GM23248 (cell line): Measurements from ENCODE around the gene SELENOS. TPM values are rescaled to one million over a fixed set of nuclear protein-coding genes. Genes with fewer than 3 reads are reported as not detected.

Source experiments
- DNase-seq: peaks from one replicate; pipeline ENCODE4 v3.0.0-alpha.2; 2015
- H2AFZ ChIP-seq: fragments of 200-600 bp; sonication (generic); 2 replicates; pipeline ENCODE4 v1.6.1; 2016; ENCODE audit warnings: antibody characterized with exemption
- H3F3A ChIP-seq: fragments of 200-600 bp; sonication (generic); 2 replicates; pipeline ENCODE4 v1.6.1; 2016; ENCODE audit warnings: mild to moderate bottlenecking, antibody characterized with exemption, mixed run types; ENCODE audit not compliant: insufficient read depth
- H3K27ac ChIP-seq: fragments of 200-600 bp; sonication (generic); 2 replicates; pipeline ENCODE4 v1.5.1; 2016; ENCODE audit warnings: mild to moderate bottlenecking
- H3K27me3 ChIP-seq: fragments of 200-600 bp; sonication (generic); replicated peaks from 2 replicates; pipeline ENCODE4 v1.6.1; 2016; ENCODE audit warnings: mild to moderate bottlenecking; ENCODE audit not compliant: insufficient read depth
- H3K36me3 ChIP-seq: fragments of 200-600 bp; sonication (generic); 2 replicates; pipeline ENCODE4 v1.6.1; 2016; ENCODE audit warnings: low read depth, mild to moderate bottlenecking
- H3K4me1 ChIP-seq: fragments of 200-600 bp; sonication (generic); 2 replicates; pipeline ENCODE4 v1.6.1; 2016; ENCODE audit warnings: mild to moderate bottlenecking; ENCODE audit not compliant: insufficient read depth
- H3K4me2 ChIP-seq: fragments of 200-600 bp; sonication (generic); one replicate; pipeline ENCODE4 v1.6.1; 2016; ENCODE audit warnings: mild to moderate bottlenecking; ENCODE audit not compliant: unreplicated experiment
- H3K4me3 ChIP-seq: fragments of 200-600 bp; sonication (generic); 2 replicates; pipeline ENCODE4 v1.5.1; 2016; ENCODE audit warnings: mild to moderate bottlenecking
- H3K79me2 ChIP-seq: fragments of 200-600 bp; sonication (generic); 2 replicates; pipeline ENCODE4 v1.6.1; 2016; ENCODE audit warnings: mild to moderate bottlenecking; ENCODE audit not compliant: insufficient read depth
- H3K9ac ChIP-seq: fragments of 200-600 bp; sonication (generic); 2 replicates; pipeline ENCODE4 v1.6.1; 2016; ENCODE audit warnings: mild to moderate bottlenecking
- H3K9me2 ChIP-seq: fragments of 200-600 bp; sonication (generic); 2 replicates; pipeline ENCODE4 v1.6.1; 2016; ENCODE audit warnings: mixed run types, mild to moderate bottlenecking, moderate library complexity; ENCODE audit not compliant: insufficient read depth
- H3K9me3 ChIP-seq: fragments of 200-600 bp; sonication (generic); one replicate; pipeline ENCODE4 v1.6.1; 2017; ENCODE audit warnings: low read depth
- H4K20me1 ChIP-seq: fragments of 200-600 bp; sonication (generic); 2 replicates; pipeline ENCODE4 v1.6.0; 2016; ENCODE audit not compliant: insufficient read depth
- EZH2 ChIP-seq: fragments of 200-600 bp; sonication (generic); IDR thresholded peaks from 2 replicates; pipeline ENCODE4 v1.6.1; 2018; ENCODE audit warnings: antibody characterized with exemption, mild to moderate bottlenecking; ENCODE audit not compliant: insufficient read depth, poor library complexity, severe bottlenecking
- EZH2phosphoT487 ChIP-seq: fragments of 200-600 bp; sonication (generic); IDR thresholded peaks from 2 replicates; pipeline ENCODE4 v1.6.1; 2018; ENCODE audit warnings: antibody characterized with exemption, moderate library complexity, mild to moderate bottlenecking, low read depth; ENCODE audit not compliant: insufficient read depth
- WGBS, 2 experiments: methylation state at CpG; one replicate each; pipeline ENCODE4 v1.1.6; 2015 to 2017; ENCODE audit warnings: low lambda C conversion rate in 2 of 2, low coverage in 1 of 2; ENCODE audit errors: missing lambda C conversion rate in 2 of 2; 5-methylcytosine and 5-hydroxymethylcytosine counted together
- in situ Hi-C: fragments of 300-500 bp; cut with MboI; formaldehyde crosslinking; loops from 2 replicates; pipeline ENCODE4 v1.15.0; 2020
- polyA plus RNA-seq: library from polyadenylated mRNA; unstranded; fragments of >200 nt; fragmentation: Nextera tagmentation; extraction: Ambion mirVana; gene quantifications from 2 replicates; pipeline ENCODE4 v1.2.1, GENCODE V29; 2016
- total RNA-seq: library from RNA; depleted of rRNA; stranded (reverse); fragments of >200 nt; shearing (Covaris generic); gene quantifications from 2 replicates; pipeline ENCODE4 v1.2.3, GENCODE V29; 2014

Gene SELENOS
- total and polyA plus RNA-seq, 2 experiments from 2014 or later, result 98.7 to 142 TPM

DNA sequence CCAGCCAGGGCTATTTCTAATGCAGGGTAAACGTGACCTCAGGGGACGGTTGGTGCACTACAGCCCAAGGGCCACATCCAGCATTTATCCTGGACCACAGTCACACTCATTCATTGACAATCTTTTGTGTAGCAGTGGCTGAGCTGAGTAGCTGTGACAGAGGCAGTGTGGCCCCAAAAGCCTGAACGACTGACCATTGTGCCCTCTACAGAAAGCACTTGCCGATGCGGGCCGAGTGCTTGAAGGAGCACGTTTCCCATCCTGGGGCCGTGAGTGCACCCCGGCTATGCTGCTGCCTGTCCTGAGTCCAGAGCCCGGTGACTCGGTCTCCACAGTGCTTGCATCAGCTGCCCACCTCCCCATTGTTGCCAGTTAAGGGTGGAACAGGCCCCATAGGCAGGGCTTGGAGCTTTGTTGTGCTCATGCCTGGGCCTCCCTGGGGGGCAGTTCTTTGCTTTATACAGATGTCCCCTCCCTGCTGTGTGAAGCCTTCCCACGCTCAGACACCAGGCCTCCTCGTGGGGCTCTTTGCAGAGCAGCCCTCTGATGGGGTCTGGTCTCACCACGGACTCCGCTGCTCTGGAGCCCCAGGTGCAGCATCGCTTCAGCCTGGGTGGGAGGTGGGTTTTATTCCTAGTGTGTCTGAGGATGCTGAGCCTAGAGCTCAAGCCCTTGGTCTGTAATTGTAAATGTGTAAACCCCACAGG lies 30.8 kb upstream of the SELENOS start:
- in situ Hi-C loops, result no loop called here
- Histone ChIP-seq H3K9me3 (no peaks in the 10 kb centered on the region), H3K9me2 (no peaks in the 10 kb centered on the region), H2AFZ (no peak overlapping the region), H3K79me2 (no peaks in the 10 kb centered on the region), H4K20me1 (no peaks in the 10 kb centered on the region), H3K27me3 (no peaks in the 10 kb centered on the region), H3K4me1 (no peaks in the 10 kb centered on the region), H3F3A (no peaks in the 10 kb centered on the region), H3K9ac (no peak overlapping the region), H3K36me3 (no peaks in the 10 kb centered on the region), H3K4me3 (no peak overlapping the region), H3K4me2 (no peak overlapping the region), H3K27ac (no peak overlapping the region)
- no peak for DNase-seq
- 66 to 69% methylated on average over 16 of the region's 16 CpGs for WGBS, 2 experiments
- no peak for TF ChIP-seq EZH2
- no peak for TF ChIP-seq EZH2phosphoT487

- no peak overlapping the region for H3K4me3 ChIP-seq
- H3F3A ChIP-seq, result no peaks in the 10 kb centered on the region
- H3K27me3 ChIP-seq, result no peaks in the 10 kb centered on the region
- in situ Hi-C loops, result no loop called here
- no peak overlapping the region for H3K27ac ChIP-seq
- H3K4me2 ChIP-seq, result no peak overlapping the region
- no peak for DNase-seq
- TF ChIP-seq EZH2 (no peak), EZH2phosphoT487 (no peak)
- no peaks in the 10 kb centered on the region for H3K9me3 ChIP-seq
- no peaks in the 10 kb centered on the region for H3K36me3 ChIP-seq
- H3K9ac ChIP-seq, result no peak overlapping the region
- no peaks in the 10 kb centered on the region for H3K4me1 ChIP-seq
- H3K79me2 ChIP-seq, result no peaks in the 10 kb centered on the region
- H4K20me1 ChIP-seq, result no peaks in the 10 kb centered on the region
- H3K9me2 ChIP-seq, result no peaks in the 10 kb centered on the region
- WGBS, 2 experiments, result 48 to 51% methylated on average over 24 of the region's 24 CpGs
- H2AFZ ChIP-seq, result no peak overlapping the region
Observed at GRCh38 chr15:101307048-101307896, 30.0 kb upstream of the SELENOS start.

GRCh38 chr15:101306341-101307047 lies 29.2 kb upstream of the SELENOS start:
- Histone ChIP-seq H3K4me3 (no peak overlapping the region), H3K9ac (no peak overlapping the region), H3F3A (no peaks in the 10 kb centered on the region), H3K4me2 (no peak overlapping the region), H3K27me3 (no peaks in the 10 kb centered on the region), H3K4me1 (no peaks in the 10 kb centered on the region), H3K9me3 (no peaks in the 10 kb centered on the region), H2AFZ (no peak overlapping the region), H3K9me2 (no peaks in the 10 kb centered on the region), H3K36me3 (no peaks in the 10 kb centered on the region), H3K27ac (no peak overlapping the region), H3K79me2 (no peaks in the 10 kb centered on the region), H4K20me1 (no peaks in the 10 kb centered on the region)
- TF ChIP-seq EZH2, result no peak
- no peak for TF ChIP-seq EZH2phosphoT487
- 50 to 60% methylated on average over 10 of the region's 10 CpGs for WGBS, 2 experiments
- no peak for DNase-seq
- in situ Hi-C loops, result no loop called here

- Histone ChIP-seq H3K36me3 (no peaks in the 10 kb centered on the region), H3K4me3 (no peak overlapping the region), H2AFZ (no peak overlapping the region), H3K4me2 (no peak overlapping the region), H3K9ac (no peak overlapping the region), H3F3A (no peaks in the 10 kb centered on the region), H3K4me1 (no peaks in the 10 kb centered on the region), H3K9me3 (no peaks in the 10 kb centered on the region), H3K9me2 (no peaks in the 10 kb centered on the region), H3K79me2 (no peaks in the 10 kb centered on the region), H3K27me3 (no peaks in the 10 kb centered on the region), H3K27ac (no peak overlapping the region), H4K20me1 (no peaks in the 10 kb centered on the region)
- 73 to 77% methylated on average over 4 to 8 of the region's 8 CpGs for WGBS, 2 experiments
- TF ChIP-seq EZH2 (no peak), EZH2phosphoT487 (no peak)
- DNase-seq, result no peak
- in situ Hi-C loops, result no loop called here
Observed at GRCh38 chr15:101305820-101306255, 28.6 kb upstream of the SELENOS start.
